Lung (tissue), 12 donors: ENCODE results near the gene COG2. TPM values are rescaled to one million over a fixed set of nuclear protein-coding genes. Genes with fewer than 3 reads are reported as not detected.

ENCODE experiments used
- ATAC-seq: fragments of 200-7000 bp; cut with Tn5 transposase; one replicate; pipeline ENCODE4 v1.9.1; 2020; ENCODE audit warnings: moderate number of reproducible peaks; ENCODE audit not compliant: insufficient read depth, low FRiP score
- DNase-seq, 3 donors: peaks; one replicate each; pipeline ENCODE4 v3.0.0-alpha.2; 2013 to 2017
- H3K27ac ChIP-seq, 2 donors: one replicate each; pipeline ENCODE4 v1.5.1; 2013; ENCODE audit warnings: mild to moderate bottlenecking in 2 of 2, moderate library complexity in 2 of 2, control low read depth in 1 of 2, inconsistent platforms in 1 of 2, low read depth in 1 of 2, low read length in 1 of 2
- H3K27me3 ChIP-seq, 3 donors: one replicate each; pipeline ENCODE4 v1.5.1; 2013; ENCODE audit warnings: low read length in 2 of 3; ENCODE audit not compliant: control insufficient read depth in 3 of 3, insufficient read depth in 3 of 3
- H3K36me3 ChIP-seq, 4 donors: one replicate each; pipeline ENCODE4 v1.5.1; 2013; ENCODE audit warnings: low read length in 4 of 4, mild to moderate bottlenecking in 1 of 4, moderate library complexity in 1 of 4; ENCODE audit not compliant: control insufficient read depth in 4 of 4, insufficient read depth in 4 of 4
- H3K4me1 ChIP-seq, 5 donors: one replicate each; pipeline ENCODE4 v1.5.1; 2013; ENCODE audit warnings: low read length in 5 of 5, mild to moderate bottlenecking in 2 of 5, moderate library complexity in 1 of 5; ENCODE audit not compliant: control insufficient read depth in 5 of 5, insufficient read depth in 5 of 5
- H3K4me3 ChIP-seq: one replicate; pipeline ENCODE4 v1.5.1; 2013; ENCODE audit warnings: mild to moderate bottlenecking, control low read depth, moderate library complexity
- H3K9ac ChIP-seq, 2 donors: one replicate each; pipeline ENCODE4 v1.5.1; 2013; ENCODE audit warnings: low read length in 2 of 2, control low read depth in 1 of 2; ENCODE audit not compliant: insufficient read depth in 1 of 2
- H3K9me3 ChIP-seq, 4 donors: one replicate each; pipeline ENCODE4 v1.5.1; 2013; ENCODE audit warnings: low read length in 3 of 4, mild to moderate bottlenecking in 1 of 4, moderate library complexity in 1 of 4; ENCODE audit not compliant: control insufficient read depth in 4 of 4, insufficient read depth in 3 of 4
- CTCF ChIP-seq: IDR thresholded peaks from 2 replicates; pipeline ENCODE4 v1.5.1; 2012; ENCODE audit warnings: mild to moderate bottlenecking; ENCODE audit errors: control extremely low read depth, extremely low read depth
- WGBS, 2 donors: extraction: QIAGEN DNeasy Blood & Tissue Kit; methylation state at CpG; one replicate each; pipeline ENCODE4 v1.1.7; 2013; 5-methylcytosine and 5-hydroxymethylcytosine counted together
- polyA plus RNA-seq, 2 donors: library from polyadenylated mRNA; stranded (reverse); fragments of 200-250 nt; gene quantifications; one replicate each; pipeline ENCODE4 v1.2.1, GENCODE V29; 2013
- total RNA-seq, 2 donors: library from RNA; depleted of rRNA in 1 of 2; stranded (reverse); fragments of >200 nt in 1 of 2; gene quantifications; one replicate each; pipeline ENCODE4 v1.2.1, GENCODE V29; 2014 to 2021
- donor health status: control.
- donor health status: control.
- donor health status: Bipolar disorder and iron deficiency.
- donor health status: healthy.
- donor health status: DM: yes; HTN: yes; CAD: no.

COG2 gene
- total and polyA plus RNA-seq, 4 donors, result 8.6 to 41.0 (median 17.5) TPM

- TF ChIP-seq CTCF, result no peak
- H3K27me3 ChIP-seq, result no peaks in the 10 kb centered on the region
- peaks cover 14 to 36% (median 29%) of the 10 kb centered on the region in 4 donors for H3K36me3 ChIP-seq
- peak overlapping the region in 1 of 2 donors; percentile 41 for H3K27ac ChIP-seq
- ATAC-seq (no peak), DNase-seq (no peak)
- no peak overlapping the region for H3K9ac ChIP-seq
- no peak overlapping the region for H3K4me3 ChIP-seq
- H3K4me1 ChIP-seq, result peaks cover 4 to 8% (median 6%) of the 10 kb centered on the region in 5 donors
- WGBS, 2 donors, result 81 to 86% methylated on average over 9 of the region's 9 CpGs
- no peaks in the 10 kb centered on the region for H3K9me3 ChIP-seq
Observed at GRCh38 chr1:230682882-230683610, 40.8 kb downstream of the COG2 start.

GRCh38 chr1:230684146-230684545, 41.9 kb downstream of the COG2 start:
- no peak overlapping the region for H3K4me3 ChIP-seq
- DNase-seq (no peak), ATAC-seq (no peak)
- no peaks in the 10 kb centered on the region for H3K9me3 ChIP-seq
- no peaks in the 10 kb centered on the region for H3K27me3 ChIP-seq
- peaks cover 14 to 36% (median 27%) of the 10 kb centered on the region in 4 donors for H3K36me3 ChIP-seq
- no peak overlapping the region for H3K9ac ChIP-seq
- no peak overlapping the region for H3K27ac ChIP-seq
- 92 to 97% methylated on average over 2 of the region's 2 CpGs for WGBS, 2 donors
- H3K4me1 ChIP-seq, result peaks cover 4 to 8% (median 6%) of the 10 kb centered on the region in 5 donors
- TF ChIP-seq CTCF, result no peak

GRCh38 chr1:230684998-230685397, 42.7 kb downstream of the COG2 start:
- TF ChIP-seq CTCF, result no peak
- Histone ChIP-seq H3K27ac (no peak overlapping the region), H3K9me3 (no peaks in the 10 kb centered on the region), H3K4me1 (peaks cover 4 to 8% (median 6%) of the 10 kb centered on the region in 5 donors), H3K9ac (no peak overlapping the region), H3K36me3 (peaks cover 16 to 43% (median 31%) of the 10 kb centered on the region in 4 donors), H3K4me3 (no peak overlapping the region), H3K27me3 (no peaks in the 10 kb centered on the region)
- 96 to 97% methylated on average over 5 of the region's 5 CpGs for WGBS, 2 donors
- DNase-seq (no peak), ATAC-seq (no peak)
